Epithelial cell of proximal tubule (primary cell): Measurements from ENCODE around the gene MYOM3. TPM values are rescaled to one million over a fixed set of nuclear protein-coding genes. Genes with fewer than 3 reads are reported as not detected.
"Not testable (repeated sequence)": the region's sequence is repeated elsewhere in the genome, so short reads cannot be mapped to it uniquely, and the experiment has no call there.

Source experiments
- DNase-seq: peaks from one replicate; pipeline ENCODE4 v3.0.0-alpha.2; 2011; ENCODE audit warnings: low read depth
- H3K4me3 ChIP-seq: 2 replicates; pipeline ENCODE4 v1.5.1; 2011; ENCODE audit warnings: low read depth, mild to moderate bottlenecking, low read length
- CTCF ChIP-seq: conservative IDR thresholded peaks from 2 replicates; pipeline ENCODE4 v1.5.1; 2012; ENCODE audit warnings: low read depth, mild to moderate bottlenecking, low read length
- total RNA-seq: library from RNA; depleted of rRNA; stranded (reverse); fragments of >200 nt; gene quantifications from 2 replicates; pipeline ENCODE4 v1.2.3, GENCODE V29; 2015

MYOM3 gene
- total RNA-seq, 1 donor from 2014 or later = 2.2 TPM

- no peak for DNase-seq
- TF ChIP-seq CTCF = no peak
- no peak overlapping the region for H3K4me3 ChIP-seq
Measured at GRCh38 chr1:24015221-24016210, 96.4 kb downstream of the MYOM3 start.

DNA sequence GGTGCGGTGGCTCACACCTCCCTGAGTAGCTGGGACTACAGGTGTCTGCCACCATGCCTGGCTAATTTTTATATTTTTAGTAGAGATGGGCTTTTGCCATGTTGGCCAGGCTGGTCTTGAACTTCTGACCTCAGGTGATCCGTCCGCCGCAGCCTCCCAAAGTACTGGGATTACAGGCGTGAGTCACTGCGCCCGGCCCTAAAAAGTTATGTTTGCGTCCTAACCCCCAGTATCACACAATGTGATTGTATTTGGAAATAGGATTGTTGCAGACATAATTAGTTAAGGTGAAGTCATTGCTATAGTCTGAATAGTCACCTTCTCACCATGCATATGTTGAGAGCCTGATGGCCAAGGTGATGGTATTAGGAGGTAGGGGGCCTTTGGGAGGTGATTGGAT, 99.1 kb downstream of the MYOM3 start:
- H3K4me3 ChIP-seq, DNase-seq: not testable (repeated sequence)

GRCh38 chr1:24010650-24011049, 101.3 kb downstream of the MYOM3 start:
- no peak overlapping the region for H3K4me3 ChIP-seq
- DNase-seq = no peak
- TF ChIP-seq CTCF = no peak

DNA sequence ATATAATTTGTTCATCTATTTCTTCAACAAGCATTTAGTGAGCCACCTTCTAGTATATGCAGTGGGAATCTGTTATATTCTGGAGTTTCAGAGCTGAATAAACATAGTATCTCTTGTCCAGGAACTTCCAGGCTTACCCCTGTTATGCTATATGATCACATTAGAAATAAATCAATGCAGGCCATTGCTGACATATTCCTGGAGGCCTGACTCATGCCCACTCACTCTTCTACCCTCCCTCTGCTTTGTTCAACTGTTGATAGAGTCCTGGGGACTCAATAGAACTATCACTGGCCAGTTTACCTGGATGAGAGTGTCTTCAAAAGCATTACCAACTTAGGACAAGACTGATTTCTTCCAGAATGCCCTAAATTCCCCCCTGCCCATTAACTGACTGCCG, 102.5 kb downstream of the MYOM3 start:
- H3K4me3 ChIP-seq = no peak overlapping the region
- no peak for TF ChIP-seq CTCF
- no peak for DNase-seq

DNA sequence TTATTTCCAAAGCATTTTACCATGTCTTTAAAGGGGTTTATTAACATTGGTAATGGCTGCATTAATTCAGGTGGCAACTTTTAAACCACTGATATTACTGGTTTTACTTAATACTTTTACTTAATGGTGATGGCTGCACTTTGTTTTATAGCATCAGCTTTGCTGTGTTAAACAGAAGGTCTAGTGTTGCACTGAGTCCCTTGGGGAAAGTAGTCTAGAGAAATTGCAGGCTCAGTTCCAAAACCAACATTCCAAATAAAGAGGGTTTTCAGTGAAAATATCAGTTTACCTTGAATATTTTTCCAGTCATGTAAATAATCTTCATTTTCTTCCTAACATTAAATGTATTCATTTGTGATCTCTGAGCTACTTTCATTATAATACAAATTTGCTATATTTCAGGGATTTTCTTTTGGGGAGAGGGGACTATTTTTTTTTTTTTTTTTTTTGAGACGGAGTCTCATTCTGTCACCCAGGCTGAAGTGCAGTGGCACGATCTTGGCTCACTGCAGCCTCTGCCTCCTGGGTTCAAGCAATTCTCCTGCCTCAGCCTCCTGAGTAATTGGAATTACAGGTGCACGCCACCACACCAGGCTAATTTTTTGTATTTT, 103.3 kb downstream of the MYOM3 start:
- not testable (repeated sequence) for H3K4me3 ChIP-seq, DNase-seq

- no peak for DNase-seq
- H3K4me3 ChIP-seq = no peak overlapping the region
- no peak for TF ChIP-seq CTCF
Measured at GRCh38 chr1:24007079-24007478, 104.9 kb downstream of the MYOM3 start.

Other genes with a start within 250 kb of the MYOM3 start
- 31.9 and 33.8 TPM in 2 replicates for gene FUCA1, start 243.8 kb downstream of the MYOM3 start, total RNA-seq
- not detected in 2 replicates for gene CNR2, start 198.8 kb downstream of the MYOM3 start, total RNA-seq
- 92.1 and 100 TPM in 2 replicates for gene PNRC2, start 152.3 kb downstream of the MYOM3 start, total RNA-seq
- 97.3 and 100 TPM in 2 replicates for gene SRSF10, start 131.8 kb downstream of the MYOM3 start, total RNA-seq
- gene IL22RA1, start 31.0 kb upstream of the MYOM3 start, total RNA-seq = 0.07 TPM in 1 of 2 replicates, not detected in the other
- 3.6 and 4.2 TPM in 2 replicates for gene IFNLR1, start 75.2 kb upstream of the MYOM3 start, total RNA-seq
- gene GRHL3, start 207.2 kb upstream of the MYOM3 start, total RNA-seq = 3.6 and 9.9 TPM in 2 replicates